ENCODE data around the gene ARL3. TPM values are rescaled to one million over a fixed set of nuclear protein-coding genes. Genes with fewer than 3 reads are reported as not detected.
"Not testable (repeated sequence)": the region's sequence is repeated elsewhere in the genome, so short reads cannot be mapped to it uniquely, and the experiment has no call there.

ARL3 gene
- total and polyA plus RNA-seq, 2 donors (not counting 1 experiment from before 2014, with no cell fraction given), result 10.6 to 22.9 TPM

GRCh38 chr10:102718220-102718619 lies 4.0 kb upstream of the ARL3 start:
- Histone ChIP-seq H3K4me1 (ENCODE audit: control insufficient read depth, extremely low read depth, insufficient read depth, low read length) (no peaks in the 10 kb centered on the region), H3K27ac (ENCODE audit: insufficient read depth, low read length) (no peak overlapping the region), H3K9ac (ENCODE audit: insufficient read depth, low read length) (no peak overlapping the region), H3K27me3 (ENCODE audit: control insufficient read depth, insufficient read depth, low read length) (no peaks in the 10 kb centered on the region), H3K9me3 (ENCODE audit: control insufficient read depth, insufficient read depth, low read depth, low read length) (no peaks in the 10 kb centered on the region), H3K4me2 (ENCODE audit: extremely low read depth, insufficient read depth, low read length) (no peak overlapping the region), H2AFZ (ENCODE audit: low read length) (no peak overlapping the region), H3K79me2 (ENCODE audit: control insufficient read depth, insufficient read depth, low read length) (peaks cover 6% of the 10 kb centered on the region), H3K36me3 (ENCODE audit: control insufficient read depth, insufficient read depth, low read length) (no peaks in the 10 kb centered on the region), H3K4me3 (replicated peaks in 1 of 4; ENCODE audit: control extremely low read depth in 1 of 4, insufficient read depth in 1 of 4, low read depth in 3 of 4, low read length in 4 of 4) (no peak overlapping the region), H4K20me1 (ENCODE audit: control insufficient read depth, extremely low read depth, insufficient read depth, low read length) (no peaks in the 10 kb centered on the region)
- peak; percentile 64 to 67 for DNase-seq (ENCODE audit: low read depth in 2 of 2)
- TF ChIP-seq EZH2 (IDR thresholded peaks at IDR 0.05; ENCODE audit: low read length, missing control alignments) (no peak), CTCF (conservative IDR thresholded peaks at IDR 0.05 in 1 of 2, IDR thresholded peaks at IDR 0.05 in 1 of 2; ENCODE audit: low read depth in 1 of 2, low read length in 2 of 2) (no peak)

GRCh38 chr10:102716900-102717565 lies 2.8 kb upstream of the ARL3 start:
- H3K9me3 ChIP-seq (ENCODE audit: control insufficient read depth, insufficient read depth, low read depth, low read length); H4K20me1 ChIP-seq (ENCODE audit: control insufficient read depth, extremely low read depth, insufficient read depth, low read length); H3K36me3 ChIP-seq (ENCODE audit: control insufficient read depth, insufficient read depth, low read length); H3K4me1 ChIP-seq (ENCODE audit: control insufficient read depth, extremely low read depth, insufficient read depth, low read length); H3K9ac ChIP-seq (ENCODE audit: insufficient read depth, low read length); DNase-seq (ENCODE audit: low read depth in 2 of 2); H3K27me3 ChIP-seq (ENCODE audit: control insufficient read depth, insufficient read depth, low read length); H2AFZ ChIP-seq (ENCODE audit: low read length); H3K4me2 ChIP-seq (ENCODE audit: extremely low read depth, insufficient read depth, low read length); H3K4me3 ChIP-seq (replicated peaks in 1 of 4; ENCODE audit: control extremely low read depth in 1 of 4, insufficient read depth in 1 of 4, low read depth in 3 of 4, low read length in 4 of 4); H3K27ac ChIP-seq (ENCODE audit: insufficient read depth, low read length): not testable (repeated sequence)
- peaks cover 15% of the 10 kb centered on the region for H3K79me2 ChIP-seq (ENCODE audit: control insufficient read depth, insufficient read depth, low read length)

- Histone ChIP-seq H3K4me2 (ENCODE audit: extremely low read depth, insufficient read depth, low read length) (no peak overlapping the region), H3K4me1 (ENCODE audit: control insufficient read depth, extremely low read depth, insufficient read depth, low read length) (peaks cover 4% of the 10 kb centered on the region), H3K27me3 (ENCODE audit: control insufficient read depth, insufficient read depth, low read length) (no peaks in the 10 kb centered on the region), H3K79me2 (ENCODE audit: control insufficient read depth, insufficient read depth, low read length) (peaks cover 23% of the 10 kb centered on the region), H4K20me1 (ENCODE audit: control insufficient read depth, extremely low read depth, insufficient read depth, low read length) (no peaks in the 10 kb centered on the region), H3K9ac (ENCODE audit: insufficient read depth, low read length) (no peak overlapping the region), H3K9me3 (ENCODE audit: control insufficient read depth, insufficient read depth, low read depth, low read length) (no peaks in the 10 kb centered on the region), H3K27ac (ENCODE audit: insufficient read depth, low read length) (no peak overlapping the region), H3K4me3 (replicated peaks in 1 of 4; ENCODE audit: control extremely low read depth in 1 of 4, insufficient read depth in 1 of 4, low read depth in 3 of 4, low read length in 4 of 4) (no peak overlapping the region), H3K36me3 (ENCODE audit: control insufficient read depth, insufficient read depth, low read length) (no peaks in the 10 kb centered on the region), H2AFZ (ENCODE audit: low read length) (no peak overlapping the region)
- TF ChIP-seq EZH2 (IDR thresholded peaks at IDR 0.05; ENCODE audit: low read length, missing control alignments), result no peak
- TF ChIP-seq CTCF (conservative IDR thresholded peaks at IDR 0.05 in 1 of 2, IDR thresholded peaks at IDR 0.05 in 1 of 2; ENCODE audit: low read depth in 1 of 2, low read length in 2 of 2), result no peak
- DNase-seq (ENCODE audit: low read depth in 2 of 2), result no peak
Measured at GRCh38 chr10:102715880-102716279, 1.7 kb upstream of the ARL3 start.
